Tibial artery (tissue), 4 donors: Measurements from ENCODE around the gene SETD3.

Experiments used
- DNase-seq, 2 donors: peaks; one replicate each; pipeline ENCODE4 v3.0.0-alpha.2; 2019
- H3K27ac ChIP-seq, 2 donors: fragments of 200-600 bp; sonication (generic) in 1 of 2; 1 replicate in 1 of 2; 2 replicates in 1 of 2; pipeline ENCODE4 v1.5.1; 2018 to 2019; ENCODE audit warnings: mild to moderate bottlenecking in 1 of 2
- H3K27me3 ChIP-seq, 2 donors: fragments of 200-600 bp; sonication (generic) in 1 of 2; one replicate each; pipeline versions ENCODE4 v1.5.1 to v1.6.0; 2016 to 2019
- H3K36me3 ChIP-seq, 3 donors: fragments of 200-600 bp; sonication (generic) in 2 of 3; one replicate each; pipeline ENCODE4 v1.5.1; 2016 to 2019; ENCODE audit warnings: mild to moderate bottlenecking in 2 of 3
- H3K4me1 ChIP-seq, 4 donors: fragments of 200-600 bp; sonication (generic) in 2 of 4; 1 replicate in 3 of 4; 2 replicates in 1 of 4; pipeline ENCODE4 v1.5.1; 2016 to 2019
- H3K4me3 ChIP-seq, 2 donors: fragments of 200-600 bp; sonication (generic) in 1 of 2; 1 replicate in 1 of 2; 2 replicates in 1 of 2; pipeline ENCODE4 v1.5.1; 2018 to 2019; ENCODE audit warnings: mild to moderate bottlenecking in 2 of 2
- H3K9me3 ChIP-seq, 3 donors: fragments of 200-600 bp; sonication (generic) in 1 of 3; one replicate each; pipeline ENCODE4 v1.5.1; 2016 to 2019
- CTCF ChIP-seq, 2 experiments: fragments of 200-600 bp in 1 of 2; fragments of 450-650 bp in 1 of 2; IDR thresholded peaks; one replicate each; pipeline ENCODE4 v1.5.1; 2017 to 2019; ENCODE audit warnings: antibody characterized with exemption in 2 of 2, mild to moderate bottlenecking in 1 of 2, moderate library complexity in 1 of 2
- intact Hi-C: fragments of 100-400 bp; cut with DNase I; formaldehyde crosslinking; loops from one replicate; pipeline ENCODE4 v1.15.0; 2023; ENCODE audit warnings: low total_unique reads

SETD3 gene

GRCh38 chr14:99479160-99479905 is 1.3 kb downstream of the SETD3 start:
- no peak for TF ChIP-seq CTCF (IDR thresholded peaks at IDR 0.05)
- peak overlapping the region; percentile 83 to 94 for H3K27ac ChIP-seq
- H3K27me3 ChIP-seq: no peaks in the 10 kb centered on the region
- DNase-seq: no peak
- intact Hi-C loops: no loop called here
- no peaks in the 10 kb centered on the region for H3K9me3 ChIP-seq
- peaks cover 0 to 41% (median 30%) of the 10 kb centered on the region in 4 donors for H3K4me1 ChIP-seq
- no peaks in the 10 kb centered on the region for H3K36me3 ChIP-seq
- peak overlapping the region; percentile 73 to 97 for H3K4me3 ChIP-seq

DNA sequence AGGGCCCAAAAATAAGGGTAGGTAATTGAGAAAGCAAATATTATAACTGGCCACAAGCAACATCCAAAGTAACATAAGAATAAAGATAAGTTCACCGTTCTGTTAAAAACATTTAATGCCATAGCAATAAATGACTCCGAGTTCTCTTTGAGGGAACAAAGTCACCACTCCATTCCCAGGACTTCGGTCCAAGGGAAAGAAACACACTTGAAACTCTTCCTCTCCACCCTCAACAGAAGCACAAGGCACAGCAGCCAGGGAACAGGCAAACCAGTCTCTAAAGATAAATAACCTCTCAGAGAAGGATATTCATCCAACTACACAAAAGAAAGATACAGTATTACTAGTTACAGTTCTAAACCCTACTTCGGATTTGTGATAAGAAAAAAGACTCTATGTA is 2.5 kb downstream of the SETD3 start:
- no peak for DNase-seq
- Histone ChIP-seq H3K27me3 (no peaks in the 10 kb centered on the region), H3K4me3 (no peak overlapping the region), H3K27ac (no peak overlapping the region), H3K36me3 (no peaks in the 10 kb centered on the region), H3K9me3 (no peaks in the 10 kb centered on the region), H3K4me1 (peaks cover 0 to 30% (median 23%) of the 10 kb centered on the region in 4 donors)
- intact Hi-C loops: no loop called here
- no peak for TF ChIP-seq CTCF (IDR thresholded peaks at IDR 0.05)

GRCh38 chr14:99476864-99477263 is 3.8 kb downstream of the SETD3 start:
- Histone ChIP-seq H3K4me3 (no peak overlapping the region), H3K4me1 (peaks cover 0 to 18% (median 14%) of the 10 kb centered on the region in 4 donors), H3K27ac (no peak overlapping the region), H3K36me3 (no peaks in the 10 kb centered on the region), H3K27me3 (no peaks in the 10 kb centered on the region), H3K9me3 (no peaks in the 10 kb centered on the region)
- TF ChIP-seq CTCF (IDR thresholded peaks at IDR 0.05): no peak
- intact Hi-C loops: no loop called here
- DNase-seq: no peak

DNA sequence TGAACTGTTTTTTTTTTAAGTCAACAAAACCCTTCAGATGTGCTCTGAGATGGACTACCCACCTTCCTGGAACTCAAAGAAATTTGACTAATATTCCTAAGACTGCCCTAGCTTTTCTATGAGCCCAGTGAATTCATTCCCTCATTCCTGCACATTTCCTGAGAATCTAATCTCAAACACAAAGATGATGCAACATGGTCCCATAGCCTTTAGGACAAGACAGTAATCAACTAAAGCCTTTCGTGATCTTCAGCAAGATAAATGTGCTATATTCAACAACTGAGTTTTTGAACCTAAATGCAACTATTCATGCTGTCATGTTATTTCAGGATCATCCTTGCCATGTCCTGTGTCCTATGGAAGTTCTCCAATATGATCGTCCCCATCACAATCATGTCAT is 5.0 kb downstream of the SETD3 start:
- intact Hi-C loops: no loop called here
- no peak overlapping the region for H3K27ac ChIP-seq

GRCh38 chr14:99475179-99475578 is 5.5 kb downstream of the SETD3 start:
- intact Hi-C loops: no loop called here
- H3K9me3 ChIP-seq: no peaks in the 10 kb centered on the region
- H3K36me3 ChIP-seq: no peaks in the 10 kb centered on the region
- H3K27me3 ChIP-seq: no peaks in the 10 kb centered on the region
- no peak overlapping the region for H3K4me3 ChIP-seq
- peaks cover 0 to 18% (median 14%) of the 10 kb centered on the region in 4 donors for H3K4me1 ChIP-seq
- DNase-seq: no peak
- H3K27ac ChIP-seq: no peak overlapping the region
- TF ChIP-seq CTCF (IDR thresholded peaks at IDR 0.05): no peak

More for the DNA sequence above, 5.0 kb downstream of the SETD3 start:
- DNase-seq: no peak
- TF ChIP-seq CTCF (IDR thresholded peaks at IDR 0.05): no peak
- H3K4me1 ChIP-seq: peaks cover 0 to 18% (median 14%) of the 10 kb centered on the region in 4 donors
- no peaks in the 10 kb centered on the region for H3K9me3 ChIP-seq
- H3K36me3 ChIP-seq: no peaks in the 10 kb centered on the region
- no peak overlapping the region for H3K4me3 ChIP-seq
- no peaks in the 10 kb centered on the region for H3K27me3 ChIP-seq
